Liver (tissue), 9 donors: ENCODE data around the gene SLC28A3. TPM values are rescaled to one million over a fixed set of nuclear protein-coding genes. Genes with fewer than 3 reads are reported as not detected.

Experiments used
- DNase-seq: peaks from one replicate; pipeline ENCODE4 v3.0.0-alpha.2; 2017; ENCODE audit warnings: low spot score
- H3K27ac ChIP-seq, 2 donors: one replicate each; pipeline ENCODE4 v1.7.0; 2013; ENCODE audit warnings: inconsistent platforms in 2 of 2, low read length in 2 of 2, control low read depth in 1 of 2, low read depth in 1 of 2, mild to moderate bottlenecking in 1 of 2
- H3K27me3 ChIP-seq, 4 donors: one replicate each; pipeline versions ENCODE4 v1.6.1 to v1.7.0; 2013; ENCODE audit warnings: low read length in 3 of 4, inconsistent platforms in 1 of 4, mild to moderate bottlenecking in 1 of 4, moderate library complexity in 1 of 4; ENCODE audit not compliant: control insufficient read depth in 4 of 4, insufficient read depth in 4 of 4
- H3K36me3 ChIP-seq, 4 donors: one replicate each; pipeline versions ENCODE4 v1.6.1 to v1.7.0; 2013; ENCODE audit warnings: low read length in 3 of 4, mild to moderate bottlenecking in 3 of 4, low read depth in 1 of 4, moderate library complexity in 1 of 4; ENCODE audit not compliant: control insufficient read depth in 4 of 4, insufficient read depth in 3 of 4
- H3K4me1 ChIP-seq, 4 donors: one replicate each; pipeline versions ENCODE4 v1.6.1 to v1.7.0; 2013; ENCODE audit warnings: low read length in 3 of 4, mild to moderate bottlenecking in 3 of 4, moderate library complexity in 1 of 4; ENCODE audit not compliant: control insufficient read depth in 4 of 4, insufficient read depth in 4 of 4
- H3K4me3 ChIP-seq, 3 donors: one replicate each; pipeline versions ENCODE4 v1.6.1 to v1.7.0; 2013; ENCODE audit warnings: low read length in 3 of 3, control low read depth in 1 of 3, low read depth in 1 of 3, mild to moderate bottlenecking in 1 of 3
- H3K9ac ChIP-seq, 2 donors: one replicate each; pipeline ENCODE4 v1.7.0; 2013; ENCODE audit warnings: low read length in 2 of 2, mild to moderate bottlenecking in 2 of 2, moderate library complexity in 2 of 2, control low read depth in 1 of 2, low read depth in 1 of 2
- H3K9me3 ChIP-seq, 4 donors: one replicate each; pipeline versions ENCODE4 v1.6.1 to v1.7.0; 2013; ENCODE audit warnings: low read length in 3 of 4; ENCODE audit not compliant: control insufficient read depth in 4 of 4
- EGR1 ChIP-seq, 2 donors: IDR thresholded peaks; 2 replicates each; pipeline ENCODE4 v1.6.1; 2016 to 2018; ENCODE audit warnings: antibody characterized with exemption in 2 of 2, low read depth in 2 of 2
- FOXA1 ChIP-seq: IDR thresholded peaks from 2 replicates; pipeline ENCODE4 v1.6.1; 2016; ENCODE audit warnings: antibody characterized with exemption
- FOXA2 ChIP-seq: IDR thresholded peaks from 2 replicates; pipeline ENCODE4 v1.6.1; 2016; ENCODE audit warnings: antibody characterized with exemption
- GABPA ChIP-seq, 2 donors: IDR thresholded peaks in 1 of 2; conservative IDR thresholded peaks in 1 of 2; 2 replicates each; pipeline ENCODE4 v1.6.1; 2016; ENCODE audit warnings: antibody characterized with exemption in 2 of 2, mild to moderate bottlenecking in 1 of 2, moderate library complexity in 1 of 2
- HNF4A ChIP-seq, 2 donors: conservative IDR thresholded peaks; 2 replicates each; pipeline ENCODE4 v1.6.1; 2016; ENCODE audit warnings: antibody characterized with exemption in 2 of 2, mild to moderate bottlenecking in 2 of 2
- HNF4G ChIP-seq: IDR thresholded peaks from 2 replicates; pipeline ENCODE4 v1.6.1; 2016; ENCODE audit warnings: antibody characterized with exemption
- JUND ChIP-seq, 2 donors: IDR thresholded peaks; 2 replicates each; pipeline ENCODE4 v1.6.1; 2016; ENCODE audit warnings: antibody characterized with exemption in 2 of 2
- NR2F2 ChIP-seq: IDR thresholded peaks from 2 replicates; pipeline ENCODE4 v1.6.1; 2016; ENCODE audit warnings: antibody characterized with exemption
- RAD21 ChIP-seq, 2 donors: IDR thresholded peaks; 2 replicates each; pipeline ENCODE4 v1.6.1; 2016; ENCODE audit warnings: antibody characterized with exemption in 2 of 2, mild to moderate bottlenecking in 2 of 2
- REST ChIP-seq: IDR thresholded peaks from 2 replicates; pipeline ENCODE4 v1.6.1; 2016; ENCODE audit warnings: antibody characterized with exemption, mild to moderate bottlenecking
- RXRA ChIP-seq, 2 donors: IDR thresholded peaks; 2 replicates each; pipeline ENCODE4 v1.6.1; 2017 to 2018; ENCODE audit warnings: antibody characterized with exemption in 2 of 2, mild to moderate bottlenecking in 1 of 2
- SP1 ChIP-seq: IDR thresholded peaks from 2 replicates; pipeline ENCODE4 v1.6.1; 2018; ENCODE audit warnings: antibody characterized with exemption, mild to moderate bottlenecking
- TAF1 ChIP-seq: conservative IDR thresholded peaks from 2 replicates; pipeline ENCODE4 v1.6.1; 2016; ENCODE audit warnings: antibody characterized with exemption, mild to moderate bottlenecking
- YY1 ChIP-seq: IDR thresholded peaks from 2 replicates; pipeline ENCODE4 v1.6.1; 2016; ENCODE audit warnings: antibody characterized with exemption, mild to moderate bottlenecking
- WGBS: extraction: QIAGEN DNeasy Blood & Tissue Kit; methylation state at CpG from one replicate; pipeline ENCODE4 v1.1.7; 2013; 5-methylcytosine and 5-hydroxymethylcytosine counted together
- polyA plus RNA-seq, 2 donors: library from polyadenylated mRNA; stranded (reverse) in 1 of 2; unstranded in 1 of 2; fragments of 200-250 nt in 1 of 2; fragments of >200 nt in 1 of 2; fragmentation: Nextera tagmentation in 1 of 2; extraction: Ambion mirVana in 1 of 2; gene quantifications; one replicate each; pipeline versions ENCODE4 v1.2.1 to v1.2.3, GENCODE V29; 2013 to 2015
- total RNA-seq, 2 donors: library from RNA; depleted of rRNA; stranded (reverse); fragments of >200 nt; gene quantifications; one replicate each; pipeline ENCODE4 v1.2.3, GENCODE V29; 2014
- TF ChIP-seq, protein P1 (sequence below): IDR thresholded peaks from 2 replicates; pipeline ENCODE4 v1.6.1; 2016; ENCODE audit warnings: antibody characterized with exemption
- TF ChIP-seq, protein P2 (sequence below): IDR thresholded peaks from 2 replicates; pipeline ENCODE4 v1.6.1; 2016; ENCODE audit warnings: antibody characterized with exemption
- TF ChIP-seq, protein P3 (sequence below): fragments of 150-350 bp; IDR thresholded peaks from 2 replicates; pipeline ENCODE4 v1.5.1; 2017; ENCODE audit warnings: improper control_type of control experiment, low read depth, low read length; ENCODE audit not compliant: missing input control
- TF ChIP-seq, protein P4 (sequence below): IDR thresholded peaks from 2 replicates; pipeline ENCODE4 v1.6.1; 2016; ENCODE audit warnings: antibody characterized with exemption
- donor health status: healthy.
- donor health status: healthy.
- donor health status: healthy.
- donor health status: healthy.
- donor health status: healthy.

Gene SLC28A3
- total and polyA plus RNA-seq, 4 donors, result 0.07 to 1.3 (median 0.28) TPM

GRCh38 chr9:84354035-84354434, 13.5 kb upstream of the SLC28A3 start (continued):
- TF ChIP-seq, protein P1, sequence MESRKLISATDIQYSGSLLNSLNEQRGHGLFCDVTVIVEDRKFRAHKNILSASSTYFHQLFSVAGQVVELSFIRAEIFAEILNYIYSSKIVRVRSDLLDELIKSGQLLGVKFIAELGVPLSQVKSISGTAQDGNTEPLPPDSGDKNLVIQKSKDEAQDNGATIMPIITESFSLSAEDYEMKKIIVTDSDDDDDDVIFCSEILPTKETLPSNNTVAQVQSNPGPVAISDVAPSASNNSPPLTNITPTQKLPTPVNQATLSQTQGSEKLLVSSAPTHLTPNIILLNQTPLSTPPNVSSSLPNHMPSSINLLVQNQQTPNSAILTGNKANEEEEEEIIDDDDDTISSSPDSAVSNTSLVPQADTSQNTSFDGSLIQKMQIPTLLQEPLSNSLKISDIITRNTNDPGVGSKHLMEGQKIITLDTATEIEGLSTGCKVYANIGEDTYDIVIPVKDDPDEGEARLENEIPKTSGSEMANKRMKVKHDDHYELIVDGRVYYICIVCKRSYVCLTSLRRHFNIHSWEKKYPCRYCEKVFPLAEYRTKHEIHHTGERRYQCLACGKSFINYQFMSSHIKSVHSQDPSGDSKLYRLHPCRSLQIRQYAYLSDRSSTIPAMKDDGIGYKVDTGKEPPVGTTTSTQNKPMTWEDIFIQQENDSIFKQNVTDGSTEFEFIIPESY, result no peak

- Histone ChIP-seq H3K9ac (no peak overlapping the region), H3K27me3 (no peaks in the 10 kb centered on the region), H3K4me3 (no peak overlapping the region), H3K36me3 (no peaks in the 10 kb centered on the region), H3K4me1 (no peaks in the 10 kb centered on the region), H3K27ac (no peak overlapping the region), H3K9me3 (peaks cover 0 to 5% (median 0%) of the 10 kb centered on the region in 4 donors)
- no peak for TF ChIP-seq HNF4A (conservative IDR thresholded peaks at IDR 0.05)
- no peak for TF ChIP-seq FOXA2
- TF ChIP-seq RXRA (IDR thresholded peaks at IDR 0.05), result no peak
- no peak for TF ChIP-seq TAF1
- TF ChIP-seq, protein P2, sequence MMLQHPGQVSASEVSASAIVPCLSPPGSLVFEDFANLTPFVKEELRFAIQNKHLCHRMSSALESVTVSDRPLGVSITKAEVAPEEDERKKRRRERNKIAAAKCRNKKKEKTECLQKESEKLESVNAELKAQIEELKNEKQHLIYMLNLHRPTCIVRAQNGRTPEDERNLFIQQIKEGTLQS, result no peak
- TF ChIP-seq RAD21 (IDR thresholded peaks at IDR 0.05), result no peak
- TF ChIP-seq, protein P3, sequence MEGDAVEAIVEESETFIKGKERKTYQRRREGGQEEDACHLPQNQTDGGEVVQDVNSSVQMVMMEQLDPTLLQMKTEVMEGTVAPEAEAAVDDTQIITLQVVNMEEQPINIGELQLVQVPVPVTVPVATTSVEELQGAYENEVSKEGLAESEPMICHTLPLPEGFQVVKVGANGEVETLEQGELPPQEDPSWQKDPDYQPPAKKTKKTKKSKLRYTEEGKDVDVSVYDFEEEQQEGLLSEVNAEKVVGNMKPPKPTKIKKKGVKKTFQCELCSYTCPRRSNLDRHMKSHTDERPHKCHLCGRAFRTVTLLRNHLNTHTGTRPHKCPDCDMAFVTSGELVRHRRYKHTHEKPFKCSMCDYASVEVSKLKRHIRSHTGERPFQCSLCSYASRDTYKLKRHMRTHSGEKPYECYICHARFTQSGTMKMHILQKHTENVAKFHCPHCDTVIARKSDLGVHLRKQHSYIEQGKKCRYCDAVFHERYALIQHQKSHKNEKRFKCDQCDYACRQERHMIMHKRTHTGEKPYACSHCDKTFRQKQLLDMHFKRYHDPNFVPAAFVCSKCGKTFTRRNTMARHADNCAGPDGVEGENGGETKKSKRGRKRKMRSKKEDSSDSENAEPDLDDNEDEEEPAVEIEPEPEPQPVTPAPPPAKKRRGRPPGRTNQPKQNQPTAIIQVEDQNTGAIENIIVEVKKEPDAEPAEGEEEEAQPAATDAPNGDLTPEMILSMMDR, result no peak
- no peak for TF ChIP-seq EGR1 (IDR thresholded peaks at IDR 0.05; ENCODE audit: low read depth in 2 of 2)
- TF ChIP-seq FOXA1, result no peak
- TF ChIP-seq, protein P4, sequence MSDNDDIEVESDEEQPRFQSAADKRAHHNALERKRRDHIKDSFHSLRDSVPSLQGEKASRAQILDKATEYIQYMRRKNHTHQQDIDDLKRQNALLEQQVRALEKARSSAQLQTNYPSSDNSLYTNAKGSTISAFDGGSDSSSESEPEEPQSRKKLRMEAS, result no peak
- no peak for TF ChIP-seq NR2F2
- TF ChIP-seq JUND (IDR thresholded peaks at IDR 0.05), result no peak
- TF ChIP-seq HNF4G, result no peak
- TF ChIP-seq YY1, result no peak
- TF ChIP-seq, protein P1, result no peak
- TF ChIP-seq SP1, result no peak
- no peak for TF ChIP-seq REST
- TF ChIP-seq GABPA (IDR thresholded peaks at IDR 0.05 in 1 of 2, conservative IDR thresholded peaks at IDR 0.05 in 1 of 2), result no peak
- 43% methylated on average over 1 of the region's 1 CpG for WGBS
- DNase-seq, result no peak
These were observed 9.1 kb upstream of the SLC28A3 start for GRCh38 chr9:84349671-84350070.
